NCI-H2227 (cell line): ENCODE data around the gene TOMM7.
"Not testable (repeated sequence)": the region's sequence is repeated elsewhere in the genome, so short reads cannot be mapped to it uniquely, and the experiment has no call there.

Experiments
- DNase-seq: peaks from one replicate; lab custom pipeline; 2025; ENCODE audit not compliant: unreplicated experiment; lab: John Stamatoyannopoulos, UW

The TOMM7 gene

DNA sequence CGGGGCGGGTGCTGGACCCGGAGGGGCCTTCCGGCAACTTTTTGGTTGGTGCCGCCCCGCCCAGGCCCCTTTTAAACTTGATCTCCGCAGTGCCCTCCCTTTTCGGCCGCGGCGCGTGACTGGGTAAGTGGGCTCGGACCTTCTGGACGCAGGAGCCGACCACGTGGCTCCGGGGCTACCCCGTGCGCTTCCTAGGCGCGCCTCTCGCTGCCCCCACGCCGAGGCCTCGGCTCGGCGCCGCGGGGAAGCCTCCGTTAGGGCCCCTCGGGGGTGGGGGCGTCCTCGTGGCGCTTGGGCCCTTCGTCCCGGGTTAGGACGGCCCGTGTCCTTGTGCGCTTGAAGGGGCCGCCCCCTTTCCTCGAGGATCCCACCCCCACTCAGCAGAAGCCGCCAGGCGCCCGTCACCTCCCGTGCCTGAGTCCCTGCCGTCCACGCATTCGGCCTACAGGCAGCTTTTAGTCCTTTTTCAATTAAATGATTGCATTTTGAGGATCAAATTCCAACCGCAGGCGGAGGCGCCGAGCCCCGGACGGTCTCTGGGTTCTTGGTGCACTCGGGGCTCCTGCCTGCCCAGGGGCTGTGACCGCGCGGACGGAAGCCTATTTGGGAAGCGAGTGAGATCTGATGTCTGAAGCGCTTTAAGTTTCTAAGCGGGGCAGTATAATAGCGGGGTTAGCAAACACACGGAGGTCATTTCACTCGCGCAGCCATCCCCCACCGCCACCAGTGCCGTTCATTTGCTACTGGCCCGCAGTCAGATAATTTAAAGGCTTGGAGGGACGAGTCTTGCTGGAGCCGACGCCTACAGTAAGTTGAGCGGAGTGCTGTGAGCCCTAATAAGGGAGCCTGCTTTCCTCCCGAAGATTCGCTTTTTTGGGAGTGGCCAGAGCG lies 31.8 kb upstream of the TOMM7 start:
- peak; percentile 62 for DNase-seq

DNA sequence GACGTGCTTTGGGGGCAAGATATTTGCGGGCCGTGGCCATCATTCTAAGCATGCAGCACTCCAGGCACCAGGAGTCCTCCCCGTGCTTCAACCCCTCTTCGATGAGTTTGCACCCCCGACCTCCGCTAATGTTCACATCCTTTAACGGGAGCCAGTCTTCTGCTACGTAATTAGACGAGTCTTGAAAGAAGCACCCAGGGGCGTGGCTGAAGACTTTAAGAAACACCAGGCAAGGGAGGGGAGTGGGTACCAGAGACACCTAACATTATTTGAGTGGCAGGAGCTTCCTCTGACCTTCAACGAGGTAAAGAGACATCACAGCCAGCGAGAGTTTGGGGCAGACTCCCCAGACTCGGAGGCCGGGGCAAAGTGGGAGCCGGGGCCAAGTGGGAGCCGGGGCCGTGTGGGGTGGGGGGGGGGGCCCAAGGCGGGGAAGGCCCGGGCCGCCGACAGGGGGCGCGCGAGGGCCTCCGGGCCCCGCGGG lies 31.1 kb upstream of the TOMM7 start:
- peak; percentile 40 for DNase-seq

DNA sequence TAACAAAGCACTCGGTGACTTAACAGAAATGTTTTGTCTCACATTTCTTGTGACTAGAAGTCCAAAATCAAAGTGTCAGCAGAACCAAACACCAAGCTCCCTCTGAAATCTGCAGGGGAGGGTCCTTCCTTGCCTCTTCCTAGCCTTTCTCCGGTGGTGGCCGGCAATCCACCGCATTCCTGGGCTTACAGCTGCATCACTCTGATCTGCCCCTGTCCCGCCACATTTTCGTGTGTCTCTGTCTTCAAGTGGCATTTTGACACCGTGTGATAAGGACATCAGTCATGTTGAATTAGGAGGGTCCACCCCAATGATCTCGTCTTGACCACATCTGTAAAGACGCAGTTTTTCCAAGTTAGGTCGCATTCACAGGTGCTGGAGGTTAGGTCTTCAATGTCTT lies 30.5 kb upstream of the TOMM7 start:
- DNase-seq, result no peak

DNA sequence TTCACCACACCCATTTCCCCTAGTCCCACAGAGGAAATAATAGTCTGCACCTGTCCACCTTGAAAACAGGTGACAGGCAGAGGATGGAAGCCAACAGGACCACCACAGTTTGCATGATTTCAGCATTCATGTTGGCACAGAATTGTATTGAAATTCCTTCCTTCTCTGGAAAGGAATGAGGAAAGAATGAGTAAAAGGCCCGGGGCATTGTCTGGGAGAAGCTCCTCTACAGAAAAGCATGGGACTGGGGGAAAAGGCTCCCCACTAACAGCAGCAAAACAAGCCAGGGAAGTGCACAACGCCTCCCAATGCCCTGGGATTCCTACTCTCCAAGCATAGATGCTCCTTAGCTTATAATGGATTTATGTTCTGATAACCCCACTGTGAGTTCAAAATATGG lies 28.5 kb upstream of the TOMM7 start:
- no peak for DNase-seq

DNA sequence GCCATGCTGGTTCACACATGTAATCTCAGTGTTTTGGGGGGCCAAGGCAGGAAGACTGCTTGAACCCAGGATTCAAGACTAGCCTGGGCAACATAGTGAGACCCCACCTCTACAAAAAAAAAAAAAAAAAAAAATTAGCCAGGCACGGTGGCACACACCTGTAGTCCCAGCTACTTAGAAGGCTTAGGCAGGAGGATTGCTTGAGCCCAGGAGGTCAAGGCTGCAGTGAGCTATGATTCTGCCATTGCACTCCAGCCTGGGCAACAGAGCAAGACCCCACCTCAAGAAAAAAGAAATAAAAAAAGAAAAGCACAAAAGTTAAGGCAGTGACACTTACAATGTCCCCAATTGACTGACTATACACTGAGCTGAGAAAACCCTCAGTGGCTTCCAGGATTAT lies 27.7 kb upstream of the TOMM7 start:
- DNase-seq, result not testable (repeated sequence)

DNA sequence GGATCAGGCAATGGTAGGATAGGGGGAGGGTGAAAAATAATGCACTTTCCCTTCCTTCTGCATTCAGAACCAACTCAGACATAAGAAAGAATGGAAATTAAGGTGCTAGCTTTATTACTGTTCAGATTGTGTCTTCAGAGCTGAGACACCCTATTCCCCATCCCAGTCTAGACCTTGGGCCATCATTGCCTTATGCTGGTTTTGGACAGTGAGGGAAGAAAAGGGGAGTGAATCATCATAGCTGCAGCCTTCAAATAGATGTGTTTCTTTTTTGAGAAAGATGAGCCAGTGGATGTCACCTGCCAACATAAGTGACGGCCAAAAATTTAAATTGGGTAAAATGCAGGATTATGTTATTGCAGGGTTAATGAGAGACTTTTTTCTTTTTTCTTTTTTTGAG lies 27.0 kb upstream of the TOMM7 start:
- DNase-seq, result no peak

DNA sequence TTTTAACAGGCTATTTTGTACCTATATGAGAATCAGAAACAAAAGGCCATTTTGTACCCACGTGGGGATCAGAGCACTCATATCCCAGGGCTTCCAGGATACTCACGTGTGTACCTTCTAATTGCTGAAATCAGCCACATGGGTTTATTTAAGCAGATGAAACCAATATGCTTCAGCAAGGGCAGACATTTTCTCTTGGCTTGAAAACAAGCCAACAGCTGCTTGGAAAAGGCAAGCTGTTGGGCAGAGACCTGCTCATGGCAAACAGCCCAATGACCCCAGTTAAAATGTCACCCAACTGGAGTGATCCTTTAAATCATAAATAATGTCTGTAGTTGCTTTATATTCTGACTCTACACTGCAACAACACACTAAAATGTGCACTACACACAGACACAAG lies 26.5 kb upstream of the TOMM7 start:
- no peak for DNase-seq

DNA sequence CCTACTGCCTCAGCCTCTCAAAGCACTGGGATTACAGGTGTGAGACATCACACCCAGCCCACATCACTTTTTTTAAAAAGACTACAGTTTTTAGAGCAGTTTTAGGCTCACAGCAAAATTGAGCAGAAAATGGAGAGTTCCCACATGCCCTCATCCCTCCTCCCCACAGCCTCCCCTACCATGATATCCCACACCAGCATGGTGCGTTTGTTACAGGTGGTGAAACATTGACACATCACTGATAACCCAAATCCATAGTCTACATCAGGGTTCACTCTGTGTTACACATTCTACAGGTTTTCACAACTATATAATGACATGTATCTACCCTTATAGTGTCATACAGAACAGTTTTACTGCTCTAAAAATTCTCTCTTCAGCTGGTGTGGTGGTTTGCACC lies 24.3 kb upstream of the TOMM7 start:
- no peak for DNase-seq

DNA sequence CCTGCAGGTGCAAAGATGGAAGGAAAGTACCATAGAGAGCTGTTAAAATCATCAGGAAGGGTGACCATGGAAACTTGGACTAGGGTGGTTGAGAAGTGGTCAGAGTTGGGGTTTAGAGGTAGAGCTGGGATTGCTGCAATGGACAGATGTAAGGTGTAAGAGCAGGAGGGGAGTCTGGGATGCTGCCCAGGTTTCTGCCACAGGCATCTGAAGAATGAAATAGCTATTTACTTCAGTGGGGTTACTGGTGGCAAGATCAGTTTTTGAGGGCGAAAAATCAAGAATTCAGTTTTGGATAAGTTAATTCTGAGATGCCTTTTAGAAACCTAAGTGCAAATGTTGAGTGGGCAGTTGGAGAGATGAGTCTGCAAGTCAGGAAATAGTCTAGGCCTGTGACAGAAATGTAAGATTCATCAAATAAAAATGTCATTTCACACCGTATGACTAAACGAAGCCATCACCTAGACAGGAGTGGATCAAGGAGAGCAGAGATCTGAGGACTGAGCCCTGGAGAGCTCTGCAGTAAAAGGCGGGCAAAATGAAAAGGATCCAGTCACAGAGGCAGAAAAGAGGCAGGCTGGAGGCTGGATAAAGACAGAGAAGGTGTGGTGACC lies 22.7 kb upstream of the TOMM7 start:
- DNase-seq, result no peak

DNA sequence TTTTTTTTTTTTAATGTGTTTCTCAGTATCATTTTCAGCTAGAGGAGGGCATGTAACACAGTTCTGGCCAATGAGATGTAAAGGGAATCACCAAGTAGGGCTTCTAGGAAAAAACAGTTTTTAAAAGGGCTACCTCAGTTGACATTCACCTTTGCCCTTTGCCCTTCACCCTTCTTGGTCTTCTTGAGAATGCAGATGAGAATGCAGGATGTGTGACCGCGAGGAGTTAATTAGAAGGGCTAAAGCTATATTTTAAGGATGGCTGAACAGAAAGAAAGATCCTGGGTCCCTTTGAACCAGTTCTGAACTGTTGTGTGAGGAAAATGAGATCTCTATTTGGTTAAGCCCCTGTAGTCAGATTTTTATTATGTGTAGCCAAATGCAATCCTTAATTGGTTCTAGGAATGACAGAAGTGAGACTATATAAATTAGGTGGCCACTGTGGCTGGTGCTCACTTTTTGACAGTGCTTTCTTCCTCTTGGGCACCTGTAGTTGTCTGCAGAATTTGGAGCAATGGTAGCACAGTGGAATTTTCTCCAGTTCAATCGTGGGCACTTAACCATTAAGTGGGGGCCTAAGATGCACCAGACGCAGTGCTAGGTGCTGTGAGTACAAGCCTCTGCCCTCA lies 21.1 kb upstream of the TOMM7 start:
- no peak for DNase-seq

DNA sequence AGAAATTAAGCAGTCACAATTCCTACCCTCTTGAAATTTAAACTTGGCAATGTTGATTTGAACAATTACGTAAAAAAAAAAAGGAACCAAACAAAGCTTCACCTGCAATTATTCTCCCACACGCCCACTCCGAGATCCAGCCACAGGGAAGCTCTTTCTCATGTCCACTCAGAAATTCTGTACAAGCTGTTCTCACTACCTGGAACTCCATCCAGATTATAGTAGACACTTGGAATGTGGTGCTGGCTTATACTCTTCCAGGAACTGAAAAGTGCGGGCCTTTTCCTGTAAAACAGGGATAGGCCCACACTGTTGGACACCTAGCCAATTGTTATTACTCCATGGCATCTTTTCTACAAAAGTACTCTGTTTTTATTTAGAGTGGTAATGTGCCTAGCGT lies 20.3 kb upstream of the TOMM7 start:
- no peak for DNase-seq

DNA sequence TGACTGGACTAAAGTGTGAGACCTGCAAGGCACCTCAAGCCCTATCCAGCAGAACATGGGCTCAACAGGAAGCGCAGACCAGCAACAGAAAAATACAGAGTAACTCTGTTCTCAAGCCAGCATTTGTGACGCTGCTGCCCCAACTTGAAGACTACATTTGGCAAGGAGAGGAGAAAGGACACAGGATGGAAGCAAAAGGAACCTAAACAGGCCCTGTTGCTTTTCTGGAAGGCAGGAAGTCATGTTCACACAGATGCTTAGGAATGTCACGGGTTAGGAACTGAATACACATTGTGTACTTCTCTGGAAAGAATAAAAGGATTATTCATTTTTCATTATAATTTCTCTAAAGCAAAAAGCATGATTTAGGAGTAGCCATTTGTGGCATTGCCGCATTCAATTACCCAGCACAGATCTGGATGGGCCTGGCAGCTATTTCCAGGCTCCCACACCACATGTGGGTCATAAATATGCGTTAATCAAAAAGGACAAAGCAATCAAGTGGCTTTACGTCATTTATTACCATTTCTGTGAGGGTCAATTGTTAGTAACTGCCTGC lies 19.8 kb upstream of the TOMM7 start:
- no peak for DNase-seq

DNA sequence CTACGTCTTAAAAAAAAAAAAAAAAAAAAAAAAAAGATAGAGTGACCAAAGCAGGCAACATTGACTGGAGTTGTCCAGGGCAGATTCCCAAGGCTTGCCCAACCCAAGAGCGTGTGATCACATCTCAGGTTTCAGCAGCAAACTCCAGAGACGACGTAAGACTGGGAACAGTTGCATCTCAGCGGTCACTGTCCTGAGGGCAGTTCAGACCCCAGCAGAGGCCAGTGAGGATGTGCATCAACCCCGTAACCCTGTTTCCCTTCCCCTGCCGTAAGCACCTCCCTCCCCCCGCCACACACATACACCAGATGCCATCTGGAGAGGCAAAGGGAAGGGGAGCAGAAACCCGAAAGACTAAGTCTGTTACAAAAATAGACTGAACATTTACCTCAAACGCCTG lies 19.3 kb upstream of the TOMM7 start:
- DNase-seq, result no peak

DNA sequence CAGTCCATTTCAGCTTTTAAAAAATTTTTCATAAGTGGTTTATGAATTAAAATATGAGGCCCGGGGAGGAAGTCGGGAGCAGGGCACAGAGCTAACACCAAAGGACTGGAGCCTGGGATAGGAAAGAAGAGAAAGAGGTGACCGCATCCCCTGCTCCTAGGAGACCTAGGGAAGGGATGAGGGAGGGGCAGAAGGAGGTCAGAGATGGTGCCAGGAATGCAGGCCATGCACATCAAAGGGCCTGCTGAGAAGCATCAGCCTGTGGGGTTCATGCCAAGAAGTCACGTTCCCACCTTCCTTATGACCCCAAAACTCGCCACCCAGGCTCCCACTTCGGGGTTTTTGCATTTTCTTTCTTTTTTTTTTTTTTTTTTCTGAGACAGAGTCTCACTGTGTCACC lies 14.7 kb upstream of the TOMM7 start:
- no peak for DNase-seq

DNA sequence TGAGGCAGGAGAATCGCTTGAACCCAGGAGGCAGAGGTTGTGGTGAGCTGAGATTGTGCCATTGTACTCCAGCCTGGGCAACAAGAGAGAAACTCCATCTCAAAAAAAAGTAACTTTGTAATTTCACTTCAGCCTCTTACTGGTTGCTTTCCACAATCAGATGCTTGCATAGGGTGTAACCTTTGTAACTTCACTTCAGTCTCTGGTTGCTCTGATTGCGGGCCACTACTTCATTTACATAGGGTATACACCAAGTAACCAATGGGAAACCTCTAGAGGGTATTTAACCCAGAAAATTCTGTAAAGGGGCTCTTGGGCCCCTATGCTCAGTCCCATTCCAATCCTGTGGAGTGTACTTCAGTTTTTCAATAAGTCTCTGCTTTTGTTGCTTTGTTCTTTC lies 13.9 kb upstream of the TOMM7 start:
- DNase-seq, result not testable (repeated sequence)

DNA sequence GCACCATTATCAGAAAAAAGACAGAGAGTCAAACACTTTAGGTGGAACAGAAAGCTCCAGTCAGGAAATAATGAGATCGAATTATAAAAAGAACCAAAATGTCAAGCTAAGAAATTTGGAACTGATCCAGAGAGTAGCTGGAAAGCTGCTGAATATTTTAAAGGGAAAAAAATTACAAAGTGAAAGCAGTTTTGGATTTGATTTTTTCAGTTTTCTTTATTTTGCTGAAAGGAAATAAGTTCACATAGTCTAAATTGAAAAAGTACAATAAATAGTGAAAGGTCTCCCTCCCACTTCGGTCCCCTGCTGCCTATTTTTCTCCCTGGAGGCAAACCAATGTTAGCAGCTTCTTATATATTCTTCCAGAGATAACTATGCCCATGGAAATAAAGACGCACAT lies 11.3 kb upstream of the TOMM7 start:
- DNase-seq, result no peak

DNA sequence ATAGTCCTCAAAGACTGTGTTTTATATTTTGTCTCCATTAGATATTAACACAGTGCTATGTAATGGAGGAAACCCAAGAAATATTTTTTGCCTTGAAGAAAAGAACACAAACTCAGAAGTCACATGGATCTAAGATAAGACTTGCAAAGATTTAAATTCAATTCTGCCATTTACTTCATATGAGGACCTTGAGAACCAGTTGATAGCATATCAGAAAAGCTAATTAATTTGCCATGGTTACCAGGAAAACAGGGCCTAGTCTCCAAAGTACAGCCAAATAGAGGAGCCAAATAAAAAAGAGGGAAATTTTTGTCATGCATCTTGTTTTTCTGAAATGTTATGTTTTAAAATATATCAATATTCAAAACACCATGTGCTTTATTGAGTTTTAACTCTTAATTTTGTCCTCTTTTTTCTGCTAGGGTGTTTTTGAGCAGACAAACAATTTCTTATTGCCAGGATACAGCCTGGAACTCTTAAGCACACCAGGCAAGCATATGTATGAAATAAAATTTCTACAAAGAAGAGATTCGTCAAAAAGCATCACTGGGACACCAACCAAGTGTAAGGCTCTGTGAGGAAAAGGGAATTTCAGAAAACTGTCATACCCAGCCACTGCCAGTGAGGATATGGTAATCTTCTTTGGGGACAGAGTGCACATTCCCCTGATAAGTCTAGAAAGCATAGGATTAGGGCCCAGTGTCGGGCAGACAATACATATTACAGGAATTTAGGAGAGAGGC lies 10.6 kb upstream of the TOMM7 start:
- no peak for DNase-seq

DNA sequence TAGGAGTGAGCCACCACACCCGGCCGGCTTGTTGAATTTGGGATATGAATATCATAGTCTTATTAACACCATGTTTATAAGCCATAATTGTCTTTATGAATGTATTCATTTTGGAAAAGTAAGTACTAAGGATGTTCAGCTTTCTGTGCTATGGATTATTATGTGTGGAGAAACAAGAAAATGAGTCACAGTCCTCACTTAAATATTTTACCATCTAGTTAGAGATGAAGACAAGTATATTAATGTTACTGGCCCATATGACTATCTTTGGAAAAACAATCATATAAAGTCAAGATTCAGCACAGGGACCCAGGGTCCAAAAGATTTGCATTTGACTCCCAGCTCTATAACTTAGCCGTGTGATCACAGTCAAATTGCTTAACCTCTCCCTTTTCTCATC lies 9.8 kb upstream of the TOMM7 start:
- DNase-seq, result no peak

DNA sequence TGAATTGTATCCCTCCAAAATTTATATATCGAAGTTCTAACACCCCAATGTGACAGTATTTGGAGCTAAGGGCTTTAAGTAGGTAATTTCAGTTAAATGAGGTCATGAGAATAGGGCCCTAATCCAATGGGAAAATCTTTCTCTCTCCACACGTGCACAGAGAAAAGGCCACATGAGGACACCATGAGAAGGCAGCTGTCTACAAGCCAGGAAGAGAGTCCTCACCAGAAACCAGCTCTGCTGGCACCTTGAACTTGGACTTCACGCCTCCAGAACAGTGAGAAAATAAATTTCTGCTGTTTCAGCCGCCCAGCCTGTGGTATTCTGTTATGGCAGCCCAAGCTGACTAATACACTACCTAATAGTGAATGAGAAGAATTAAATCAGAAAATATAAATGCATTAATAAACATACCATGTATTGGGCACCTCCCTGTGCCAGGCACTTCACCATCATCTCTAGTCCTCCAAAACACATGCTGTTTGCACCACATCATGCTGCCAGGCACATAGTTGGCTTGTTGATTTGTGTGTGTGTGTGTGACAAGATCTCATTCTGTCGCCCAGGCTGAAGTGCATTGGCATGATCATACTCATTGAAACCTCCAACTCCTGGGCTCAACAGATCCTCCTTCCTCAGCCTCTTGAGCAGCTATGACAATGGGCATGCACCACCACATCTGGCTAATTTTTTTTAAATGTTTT lies 9.1 kb upstream of the TOMM7 start:
- DNase-seq, result no peak

DNA sequence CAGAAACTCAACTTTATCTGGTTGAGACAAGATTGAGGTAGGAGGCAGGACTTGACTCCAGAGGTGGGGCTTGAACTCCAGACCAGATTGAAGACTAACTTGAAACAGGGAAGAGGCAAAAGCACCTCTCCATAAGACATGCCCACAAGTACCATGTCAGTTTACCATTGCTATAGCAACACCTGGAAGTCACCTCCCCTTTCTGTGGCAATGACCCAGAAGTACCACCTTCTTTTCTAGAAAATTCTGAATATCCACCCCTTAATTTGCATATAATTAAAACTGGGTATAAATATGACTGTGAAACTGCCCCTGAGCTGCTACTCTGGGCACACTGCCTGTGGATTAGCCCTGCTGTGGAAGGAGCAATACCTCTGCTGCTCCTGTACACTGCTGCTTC lies 4.9 kb upstream of the TOMM7 start:
- no peak for DNase-seq

DNA sequence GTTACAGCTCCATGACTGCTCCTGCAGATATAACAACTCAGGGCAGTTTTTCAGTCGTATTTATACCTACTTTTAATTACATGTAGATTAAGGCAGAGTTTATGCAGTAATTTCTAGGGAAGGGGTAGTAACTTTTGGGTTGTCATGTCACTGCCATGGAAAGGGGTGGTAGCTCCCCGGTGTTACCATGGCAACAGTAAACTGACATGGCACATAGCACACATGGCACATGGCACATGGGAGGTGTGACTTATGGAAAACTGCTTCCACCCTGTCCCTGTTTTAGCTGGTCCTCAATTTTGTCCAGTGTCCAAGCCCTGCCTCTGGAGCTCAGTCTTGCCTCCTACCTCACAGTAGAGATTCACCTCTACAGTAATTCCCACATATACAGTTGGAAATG lies 3.9 kb upstream of the TOMM7 start:
- no peak for DNase-seq
